Osteocyte (in vitro differentiated cells): ENCODE measurements around the gene XRCC5. TPM values are rescaled to one million over a fixed set of nuclear protein-coding genes. Genes with fewer than 3 reads are reported as not detected.
A peak's percentile ranks its signal among the peaks of the same experiment; 100 is the strongest.

Source experiments
- DNase-seq: peaks from one replicate; pipeline ENCODE4 v3.0.0; 2021; ENCODE audit warnings: mixed read lengths; ENCODE audit not compliant: unreplicated experiment; ENCODE audit errors: extremely low spot score
- H3K27ac Mint-ChIP-seq: one replicate; pipeline ENCODE4 v1.8.0; 2021; ENCODE audit warnings: mild to moderate bottlenecking, mixed read lengths; ENCODE audit not compliant: unreplicated experiment
- H3K27me3 Mint-ChIP-seq: one replicate; pipeline ENCODE4 v1.8.0; 2021; ENCODE audit warnings: mixed read lengths; ENCODE audit not compliant: unreplicated experiment
- H3K36me3 Mint-ChIP-seq: one replicate; pipeline ENCODE4 v1.8.0; 2021; ENCODE audit warnings: mixed read lengths; ENCODE audit not compliant: unreplicated experiment
- H3K4me1 Mint-ChIP-seq: one replicate; pipeline ENCODE4 v1.8.0; 2021; ENCODE audit warnings: mixed read lengths; ENCODE audit not compliant: unreplicated experiment
- H3K4me3 Mint-ChIP-seq: one replicate; pipeline ENCODE4 v1.8.0; 2021; ENCODE audit warnings: mild to moderate bottlenecking, moderate library complexity, mixed read lengths; ENCODE audit not compliant: unreplicated experiment
- H3K9me3 Mint-ChIP-seq: one replicate; pipeline ENCODE4 v1.8.0; 2021; ENCODE audit warnings: mixed read lengths; ENCODE audit not compliant: unreplicated experiment
- CTCF ChIP-seq: fragments of 200-600 bp; sonication (generic); IDR thresholded peaks from 2 replicates; pipeline ENCODE4 v1.5.0; 2021; ENCODE audit warnings: antibody characterized with exemption, mild to moderate bottlenecking, moderate library complexity
- total RNA-seq: library from RNA; stranded (reverse); gene quantifications from 2 replicates; pipeline ENCODE4 v1.2.1, GENCODE V29; 2021

The XRCC5 gene
- total RNA-seq, 1 donor from 2014 or later: 224 TPM

GRCh38 chr2:216098421-216099334 is 10.5 kb upstream of the XRCC5 start:
- Mint-ChIP-seq H3K27me3 (peaks cover 2% of the 10 kb centered on the region), H3K27ac (no peak overlapping the region), H3K36me3 (peaks cover 4% of the 10 kb centered on the region), H3K9me3 (no peaks in the 10 kb centered on the region), H3K4me1 (no peaks in the 10 kb centered on the region), H3K4me3 (no peak overlapping the region)
- no peak for TF ChIP-seq CTCF
- no peak for DNase-seq

- Mint-ChIP-seq H3K27ac (no peak overlapping the region), H3K4me1 (no peaks in the 10 kb centered on the region), H3K36me3 (peaks cover 4% of the 10 kb centered on the region), H3K27me3 (no peaks in the 10 kb centered on the region), H3K9me3 (no peaks in the 10 kb centered on the region), H3K4me3 (no peak overlapping the region)
- no peak for TF ChIP-seq CTCF
- DNase-seq: no peak
Observed at GRCh38 chr2:216101109-216101508, 8.0 kb upstream of the XRCC5 start.

DNA sequence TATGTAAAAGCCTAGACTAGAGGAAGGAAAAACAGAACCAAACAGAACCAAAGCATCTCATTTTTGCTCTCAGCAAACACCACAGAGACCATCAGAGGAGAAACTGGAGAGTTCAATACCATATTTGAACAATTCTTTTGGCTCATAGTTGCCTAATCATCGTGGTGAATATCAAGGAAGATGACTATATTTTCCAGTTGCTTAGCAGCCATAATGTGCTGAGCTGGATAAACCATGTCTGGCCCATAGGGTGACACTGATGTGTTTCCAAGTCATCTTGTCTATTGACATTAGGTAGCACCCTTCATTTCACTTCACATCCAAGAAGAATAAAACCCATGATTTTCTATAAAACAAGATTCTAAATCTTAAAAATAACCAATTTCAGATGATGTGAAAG is 5.9 kb upstream of the XRCC5 start:
- Mint-ChIP-seq H3K27me3 (no peaks in the 10 kb centered on the region), H3K4me1 (peaks cover 10% of the 10 kb centered on the region), H3K27ac (no peak overlapping the region), H3K36me3 (peaks cover 4% of the 10 kb centered on the region), H3K9me3 (no peaks in the 10 kb centered on the region), H3K4me3 (no peak overlapping the region)
- DNase-seq: no peak
- no peak for TF ChIP-seq CTCF

GRCh38 chr2:216104691-216105090 is 4.5 kb upstream of the XRCC5 start:
- Mint-ChIP-seq H3K4me3 (no peak overlapping the region), H3K27me3 (no peaks in the 10 kb centered on the region), H3K4me1 (peaks cover 20% of the 10 kb centered on the region), H3K9me3 (no peaks in the 10 kb centered on the region), H3K36me3 (peaks cover 4% of the 10 kb centered on the region), H3K27ac (no peak overlapping the region)
- TF ChIP-seq CTCF: no peak
- no peak for DNase-seq

DNA sequence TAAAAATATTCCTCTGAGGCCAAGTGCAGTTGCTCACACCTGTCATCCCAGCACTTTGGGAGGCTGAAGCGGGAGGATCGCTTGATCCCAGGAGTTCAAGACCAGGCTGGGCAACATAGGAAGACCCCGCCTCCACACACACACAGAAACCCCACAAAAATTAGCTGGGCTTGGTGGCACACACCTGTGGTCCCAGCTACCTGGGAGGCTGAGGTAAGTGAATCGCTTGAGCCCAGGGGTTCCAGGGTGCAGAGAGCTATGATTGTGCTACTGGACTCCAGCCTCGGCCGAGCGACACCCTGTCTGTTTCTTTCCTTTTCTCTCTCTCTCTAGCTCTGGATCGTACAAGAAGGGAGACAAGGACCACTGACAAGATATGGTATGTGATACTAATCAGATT is 1.8 kb upstream of the XRCC5 start:
- peaks cover 13% of the 10 kb centered on the region for H3K36me3 Mint-ChIP-seq
- no peaks in the 10 kb centered on the region for H3K27me3 Mint-ChIP-seq
- peak overlapping the region; percentile 100 for H3K27ac Mint-ChIP-seq
- H3K9me3 Mint-ChIP-seq: no peaks in the 10 kb centered on the region
- peak overlapping the region; percentile 56 for H3K4me3 Mint-ChIP-seq
- TF ChIP-seq CTCF: no peak
- no peak for DNase-seq
- H3K4me1 Mint-ChIP-seq: peaks cover 37% of the 10 kb centered on the region
